HepG2 (cell line): ENCODE data around the gene AHCTF1. TPM values are rescaled to one million over a fixed set of nuclear protein-coding genes. Genes with fewer than 3 reads are reported as not detected.
A peak's percentile ranks its signal among the peaks of the same experiment; 100 is the strongest.

Experiments used
- IKZF1 ChIP-seq: fragments of 450-650 bp; IDR thresholded peaks from 2 replicates; pipeline ENCODE4 v1.7.1; 2016
- IRX3 ChIP-seq: sonication (generic); formaldehyde crosslinking; IDR thresholded peaks from 2 replicates; pipeline ENCODE4 v1.8.1; 2023; ENCODE audit warnings: mild to moderate bottlenecking, low read depth, missing genetic modification reagents, borderline replicate concordance
- KLF16 ChIP-seq, 2 experiments: sonication (generic) in 1 of 2; formaldehyde crosslinking in 1 of 2; IDR thresholded peaks; 2 replicates each; pipeline versions ENCODE4 v1.6.1 to v1.8.0; 2016 to 2023; ENCODE audit warnings: missing genetic modification reagents in 2 of 2, missing compliant biosample characterization in 1 of 2
- PATZ1 ChIP-seq: sonication (generic); formaldehyde crosslinking; IDR thresholded peaks from 2 replicates; pipeline ENCODE4 v1.4.0; 2020; ENCODE audit warnings: missing genetic modification reagents
- PHF21A ChIP-seq: sonication (generic); formaldehyde crosslinking; IDR thresholded peaks from 2 replicates; pipeline ENCODE4 v1.5.0; 2020; ENCODE audit warnings: mild to moderate bottlenecking, missing genetic modification reagents
- POLR2A ChIP-seq, 2 experiments: IDR thresholded peaks; 2 replicates each; pipeline ENCODE4 v1.6.1; 2011; ENCODE audit warnings: low read depth in 2 of 2, low read length in 2 of 2, mild to moderate bottlenecking in 1 of 2, moderate library complexity in 1 of 2; ENCODE audit not compliant: insufficient read depth in 1 of 2
- RNF219 ChIP-seq: sonication (generic); formaldehyde crosslinking; IDR thresholded peaks from 2 replicates; pipeline ENCODE4 v1.5.0; 2020; ENCODE audit warnings: mild to moderate bottlenecking, missing genetic modification reagents
- SMARCC2 ChIP-seq: fragments of 450-650 bp; IDR thresholded peaks from 2 replicates; pipeline ENCODE4 v1.6.1; 2017; ENCODE audit warnings: antibody characterized with exemption, mild to moderate bottlenecking
- ZBTB34 ChIP-seq: sonication (generic); formaldehyde crosslinking; IDR thresholded peaks from 2 replicates; pipeline ENCODE4 v1.8.0; 2022; ENCODE audit warnings: mild to moderate bottlenecking, missing genetic modification reagents
- ZHX1 ChIP-seq: sonication (generic); formaldehyde crosslinking; IDR thresholded peaks from 2 replicates; pipeline ENCODE4 v1.8.1; 2022; ENCODE audit warnings: low read depth, mild to moderate bottlenecking, missing genetic modification reagents
- ZMAT5 ChIP-seq: sonication (generic); formaldehyde crosslinking; IDR thresholded peaks from 2 replicates; pipeline ENCODE4 v1.5.0; 2020; ENCODE audit warnings: mild to moderate bottlenecking, low read depth, missing genetic modification reagents, borderline replicate concordance
- ZNF121 ChIP-seq: sonication (generic); formaldehyde crosslinking; IDR thresholded peaks from 2 replicates; pipeline ENCODE4 v1.5.0; 2020; ENCODE audit warnings: mild to moderate bottlenecking, missing genetic modification reagents
- ZNF333 ChIP-seq: sonication (generic); formaldehyde crosslinking; IDR thresholded peaks from 2 replicates; pipeline ENCODE4 v1.4.0; 2020; ENCODE audit warnings: mild to moderate bottlenecking, missing genetic modification reagents, borderline replicate concordance
- ZNF574 ChIP-seq: sonication (generic); formaldehyde crosslinking; IDR thresholded peaks from 2 replicates; pipeline ENCODE4 v1.4.0; 2020; ENCODE audit warnings: missing genetic modification reagents
- ZNF589 ChIP-seq: sonication (generic); formaldehyde crosslinking; conservative IDR thresholded peaks from 2 replicates; pipeline ENCODE4 v1.8.0; 2022; ENCODE audit warnings: mild to moderate bottlenecking, moderate library complexity, missing genetic modification reagents
- ZNF780A ChIP-seq: sonication (generic); formaldehyde crosslinking; IDR thresholded peaks from 2 replicates; pipeline ENCODE4 v1.8.0; 2022; ENCODE audit warnings: mild to moderate bottlenecking, missing genetic modification reagents, moderate library complexity
- polyA plus RNA-seq, 8 experiments: library from polyadenylated mRNA; depleted of rRNA in 3 of 8; stranded (reverse) in 7 of 8; unstranded in 1 of 8; fragments of >200 nt; fragmentation: Illumina TruSeq in 4 of 8; extraction: Trizol in 4 of 8; gene quantifications; 2 replicates each; pipeline versions ENCODE4 v1.2.1 to v1.2.3, GENCODE V29; 2011 to 2016; ENCODE audit warnings: low read depth in 4 of 8, missing spikeins in 1 of 8, mixed read lengths in 1 of 8; ENCODE audit not compliant: insufficient read depth in 1 of 8
- total RNA-seq, 5 experiments: library from RNA; depleted of rRNA; stranded (reverse); fragments of >200 nt; fragmentation: Illumina TruSeq; extraction: Trizol; gene quantifications; 2 replicates each; pipeline ENCODE4 v1.2.3, GENCODE V29; 2016; ENCODE audit warnings: low read depth in 1 of 5

Gene AHCTF1
- total and polyA plus RNA-seq, 2 of the 13 experiments (the other 11 are each of a cell fraction or from before 2014, with no cell fraction given), result 16.6 to 45.9 TPM

GRCh38 chr1:246931549-246932365, at the start of gene AHCTF1 (continued):
- TF ChIP-seq PATZ1 (no peak; the same call in 1 of the 2 replicates), POLR2A (IDR thresholded peaks at IDR 0.05; ENCODE audit: insufficient read depth in 1 of 2, low read depth in 2 of 2, low read length in 2 of 2) (peak; percentile 96), ZNF333 (CRISPR knock-in tag) (peak; percentile 88), PHF21A (CRISPR knock-in tag) (peak; percentile 56; the same call in 1 of the 2 replicates), IRX3 (no peak), ZNF574 (CRISPR knock-in tag) (peak; percentile 81), ZNF780A (CRISPR knock-in tag) (peak; percentile 3; the same call in 1 of the 2 replicates), ZMAT5 (CRISPR knock-in tag) (no peak), IKZF1 (no peak), RNF219 (peak; percentile 28; the same call in 1 of the 2 replicates), ZNF589 (CRISPR knock-in tag) (no peak; the same call in none of the 2 replicates), ZNF121 (no peak), KLF16 (CRISPR knock-in tag; IDR thresholded peaks at IDR 0.05) (peak; percentile 32 to 90; a peak in 1 of 4 replicates), SMARCC2 (no peak), ZBTB34 (CRISPR knock-in tag) (0 out of 2 replicates have a peak, but pooled peaks have one; percentile 8), ZHX1 (CRISPR knock-in tag) (peak; percentile 63)
